Stimulated activated CD8-positive, alpha-beta memory T cell treated with anti-CD3 and anti-CD28 coated beads, Interleukin-4, amount 100 ng/mL, for 48 hours (primary cell): ENCODE measurements around the gene YPEL5.

ENCODE experiments used
- DNase-seq: peaks from one replicate; pipeline ENCODE4 v3.0.0-alpha.2; 2020

The YPEL5 gene

DNA sequence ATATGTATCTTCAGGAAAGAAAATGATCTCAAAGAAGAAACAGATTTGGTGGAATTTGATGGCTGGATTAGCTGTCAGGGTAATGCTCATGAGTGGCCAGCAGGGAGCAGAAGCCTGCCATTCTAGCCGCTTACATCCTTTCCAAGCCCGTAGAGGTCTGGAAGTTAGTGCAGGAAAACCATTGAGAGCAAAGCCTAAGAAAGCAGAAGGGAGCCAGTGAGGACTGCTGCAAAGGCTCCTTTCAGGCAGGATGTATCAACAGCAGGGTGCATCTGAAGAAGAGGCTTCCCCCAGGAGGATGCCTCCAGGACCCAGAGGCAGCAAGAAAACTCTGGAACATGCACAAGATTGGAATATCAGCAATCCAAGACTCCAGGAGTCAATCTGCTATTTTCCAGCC is 61.6 kb downstream of the YPEL5 start:
- peak; percentile 45 for DNase-seq

DNA sequence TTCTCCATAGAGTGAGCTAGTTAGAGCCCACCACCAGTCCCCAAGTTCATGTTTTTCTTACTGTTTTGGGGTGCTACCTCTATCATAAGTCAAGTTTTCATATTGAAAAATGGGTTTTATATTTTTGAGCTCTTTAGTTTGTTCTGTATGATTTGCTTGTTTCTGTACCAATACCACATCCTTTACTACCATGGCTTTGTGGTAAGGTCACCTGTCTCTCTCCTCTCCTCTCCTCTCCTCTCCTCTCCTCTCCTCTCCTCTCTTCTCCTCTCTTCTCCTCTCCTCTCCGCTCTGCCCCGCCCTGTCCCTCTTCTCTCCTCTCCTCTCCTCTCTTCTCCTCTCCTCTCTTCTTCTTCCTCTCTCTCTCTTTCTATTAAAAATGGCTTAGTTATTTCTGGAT is 62.4 kb downstream of the YPEL5 start:
- no peak for DNase-seq
